ENCODE measurements around the gene TMTC4. TPM values are rescaled to one million over a fixed set of nuclear protein-coding genes. Genes with fewer than 3 reads are reported as not detected.

The TMTC4 gene
- total RNA-seq, 3 donors from 2014 or later (not counting 1 experiment from before 2014, with no cell fraction given), result 16.2 to 24.9 (median 17.3) TPM

- H3K36me3 Mint-ChIP-seq, result peaks cover 23% of the 10 kb centered on the region
- no peaks in the 10 kb centered on the region for H3K9me3 ChIP-seq (ENCODE audit: control insufficient read depth, insufficient read depth, low read length)
- 56% methylated on average over 24 of the region's 24 CpGs for WGBS (ENCODE audit: insufficient coverage)
- DNase-seq (no peak), ATAC-seq (peak; percentile 74 to 83 (median 83))
- H3K4me1 Mint-ChIP-seq, result peaks cover 62 to 63% of the 10 kb centered on the region in 2 donors
- no peak overlapping the region for H3K27ac ChIP-seq (ENCODE audit: low read length)
- H3K27me3 Mint-ChIP-seq (ENCODE audit: low read depth in 2 of 2), result peaks cover 0 to 3% of the 10 kb centered on the region in 2 donors
- H3K4me3 ChIP-seq (ENCODE audit: low read length), result no peak overlapping the region
- peaks cover 49% of the 10 kb centered on the region for H3K4me1 ChIP-seq (ENCODE audit: control insufficient read depth, insufficient read depth, low read length)
- peaks cover 33% of the 10 kb centered on the region for H3K36me3 ChIP-seq (ENCODE audit: control insufficient read depth, insufficient read depth, low read length)
- H3K27ac Mint-ChIP-seq, result peak overlapping the region; percentile 77 to 81
- H3K4me3 Mint-ChIP-seq, result peak overlapping the region; percentile 84
- no peak for TF ChIP-seq CTCF (IDR thresholded peaks at IDR 0.05)
- no peaks in the 10 kb centered on the region for H3K9me3 Mint-ChIP-seq
- no peaks in the 10 kb centered on the region for H3K27me3 ChIP-seq (ENCODE audit: control insufficient read depth, insufficient read depth, low read length)
- intact Hi-C loops (cut with micrococcal nuclease), result no loop called here
These were observed 12.0 kb downstream of the TMTC4 start for GRCh38 chr13:100662468-100663211.

- Histone ChIP-seq H3K27ac (ENCODE audit: low read length) (no peak overlapping the region), H3K4me3 (ENCODE audit: low read length) (no peak overlapping the region), H3K4me1 (ENCODE audit: control insufficient read depth, insufficient read depth, low read length) (peaks cover 49% of the 10 kb centered on the region), H3K27me3 (ENCODE audit: control insufficient read depth, insufficient read depth, low read length) (no peaks in the 10 kb centered on the region), H3K9me3 (ENCODE audit: control insufficient read depth, insufficient read depth, low read length) (no peaks in the 10 kb centered on the region), H3K36me3 (ENCODE audit: control insufficient read depth, insufficient read depth, low read length) (peaks cover 26% of the 10 kb centered on the region)
- 85% methylated on average over 7 of the region's 8 CpGs for WGBS (ENCODE audit: insufficient coverage)
- intact Hi-C loops (cut with micrococcal nuclease), result no loop called here
- ATAC-seq (no peak), DNase-seq (no peak)
- H3K27ac Mint-ChIP-seq, result no peak overlapping the region
- H3K36me3 Mint-ChIP-seq, result peaks cover 21% of the 10 kb centered on the region
- H3K4me1 Mint-ChIP-seq, result peaks cover 72 to 74% of the 10 kb centered on the region in 2 donors
- H3K4me3 Mint-ChIP-seq, result peak overlapping the region; percentile 40
- no peak for TF ChIP-seq CTCF (IDR thresholded peaks at IDR 0.05)
- H3K9me3 Mint-ChIP-seq, result no peaks in the 10 kb centered on the region
- H3K27me3 Mint-ChIP-seq (ENCODE audit: low read depth in 2 of 2), result peaks cover 0 to 3% of the 10 kb centered on the region in 2 donors
These were observed 13.8 kb downstream of the TMTC4 start for GRCh38 chr13:100660761-100661160.

- Histone ChIP-seq H3K27ac (ENCODE audit: low read length) (no peak overlapping the region), H3K27me3 (ENCODE audit: control insufficient read depth, insufficient read depth, low read length) (no peaks in the 10 kb centered on the region), H3K4me3 (ENCODE audit: low read length) (no peak overlapping the region), H3K36me3 (ENCODE audit: control insufficient read depth, insufficient read depth, low read length) (peaks cover 23% of the 10 kb centered on the region), H3K4me1 (ENCODE audit: control insufficient read depth, insufficient read depth, low read length) (peaks cover 49% of the 10 kb centered on the region), H3K9me3 (ENCODE audit: control insufficient read depth, insufficient read depth, low read length) (no peaks in the 10 kb centered on the region)
- Mint-ChIP-seq H3K4me3 (peak overlapping the region; percentile 79), H3K36me3 (peaks cover 13% of the 10 kb centered on the region), H3K27ac (peak overlapping the region in 1 of 2 donors; percentile 44), H3K4me1 (peaks cover 65 to 69% of the 10 kb centered on the region in 2 donors), H3K27me3 (ENCODE audit: low read depth in 2 of 2) (peaks cover 0 to 3% of the 10 kb centered on the region in 2 donors), H3K9me3 (no peaks in the 10 kb centered on the region)
- WGBS (ENCODE audit: insufficient coverage), result 96% methylated on average over 4 of the region's 4 CpGs
- TF ChIP-seq CTCF (IDR thresholded peaks at IDR 0.05), result no peak
- intact Hi-C loops (cut with micrococcal nuclease), result no loop called here
- no peak for DNase-seq
- ATAC-seq, result no peak
These were observed 15.0 kb downstream of the TMTC4 start for GRCh38 chr13:100659578-100659977.

Data from natural killer cell (primary cell).